Brain microvascular endothelial cell (primary cell): Measurements from ENCODE around the gene TLE3.

Experiments
- DNase-seq: peaks from one replicate; pipeline ENCODE4 v3.0.0-alpha.2; 2020
- H3K27ac ChIP-seq: fragments of 250-450 bp; sonication (Bioruptor Pico); 2 replicates; pipeline ENCODE4 v1.5.1; 2020; ENCODE audit warnings: mild to moderate bottlenecking, moderate library complexity
- H3K27me3 ChIP-seq: fragments of 250-450 bp; sonication (Bioruptor Pico); replicated peaks from 2 replicates; pipeline ENCODE4 v1.5.1; 2020; ENCODE audit warnings: mild to moderate bottlenecking
- H3K36me3 ChIP-seq: fragments of 250-450 bp; sonication (Bioruptor Pico); replicated peaks from 2 replicates; pipeline ENCODE4 v1.5.1; 2020; ENCODE audit warnings: mild to moderate bottlenecking
- H3K4me3 ChIP-seq: 2 replicates; pipeline ENCODE4 v1.5.1; 2011; ENCODE audit warnings: low read depth, mild to moderate bottlenecking, control low read depth, low read length, moderate library complexity
- CTCF ChIP-seq: IDR thresholded peaks from 2 replicates; pipeline ENCODE4 v1.5.1; 2011; ENCODE audit warnings: low read depth, mild to moderate bottlenecking, moderate library complexity, low read length, control low read depth, inconsistent platforms; ENCODE audit errors: missing control alignments
- in situ Hi-C: cut with HindIII; loops from 2 replicates; pipeline ENCODE4 v1.10.0; 2017; ENCODE audit warnings: low sequenced_read_pairs, low pct_ligation_motif_present

The TLE3 gene

GRCh38 chr15:70034141-70034540 lies 63.6 kb downstream of the TLE3 start:
- in situ Hi-C loops: no loop called here
- DNase-seq: no peak
- no peak overlapping the region for H3K27ac ChIP-seq

GRCh38 chr15:70033529-70034140 lies 64.1 kb downstream of the TLE3 start:
- TF ChIP-seq CTCF: no peak
- in situ Hi-C loops: no loop called here
- no peak overlapping the region for H3K4me3 ChIP-seq
- peak; percentile 35 for DNase-seq
- H3K27ac ChIP-seq: no peak overlapping the region
- H3K36me3 ChIP-seq: no peaks in the 10 kb centered on the region
- peaks cover 30% of the 10 kb centered on the region for H3K27me3 ChIP-seq

More at GRCh38 chr15:70034141-70034540, 63.6 kb downstream of the TLE3 start:
- H3K4me3 ChIP-seq: no peak overlapping the region
- no peaks in the 10 kb centered on the region for H3K36me3 ChIP-seq
- peaks cover 30% of the 10 kb centered on the region for H3K27me3 ChIP-seq
- no peak for TF ChIP-seq CTCF

GRCh38 chr15:70033109-70033508 lies 64.6 kb downstream of the TLE3 start:
- H3K36me3 ChIP-seq: no peaks in the 10 kb centered on the region
- in situ Hi-C loops: no loop called here
- H3K27me3 ChIP-seq: peaks cover 33% of the 10 kb centered on the region
- no peak overlapping the region for H3K27ac ChIP-seq
- no peak for TF ChIP-seq CTCF
- DNase-seq: no peak
- no peak overlapping the region for H3K4me3 ChIP-seq

GRCh38 chr15:70032509-70032908 lies 65.2 kb downstream of the TLE3 start:
- Histone ChIP-seq H3K27me3 (peaks cover 33% of the 10 kb centered on the region), H3K4me3 (no peak overlapping the region), H3K27ac (no peak overlapping the region), H3K36me3 (no peaks in the 10 kb centered on the region)
- in situ Hi-C loops: no loop called here
- no peak for TF ChIP-seq CTCF
- no peak for DNase-seq

GRCh38 chr15:70031713-70032112 lies 66.0 kb downstream of the TLE3 start:
- DNase-seq: no peak
- H3K4me3 ChIP-seq: no peak overlapping the region
- peaks cover 33% of the 10 kb centered on the region for H3K27me3 ChIP-seq
- H3K27ac ChIP-seq: no peak overlapping the region
- in situ Hi-C loops: no loop called here
- no peaks in the 10 kb centered on the region for H3K36me3 ChIP-seq
- TF ChIP-seq CTCF: no peak

- H3K4me3 ChIP-seq: no peak overlapping the region
- in situ Hi-C loops: no loop called here
These were observed 66.5 kb downstream of the TLE3 start for GRCh38 chr15:70031261-70031660.

More at GRCh38 chr15:70031261-70031660, 66.5 kb downstream of the TLE3 start:
- Histone ChIP-seq H3K27ac (no peak overlapping the region), H3K27me3 (peaks cover 33% of the 10 kb centered on the region), H3K36me3 (no peaks in the 10 kb centered on the region)
- TF ChIP-seq CTCF: no peak
- no peak for DNase-seq
